ENCODE data around the gene AOAH.
A peak's percentile ranks its signal among the peaks of the same experiment; 100 is the strongest.
"Not testable (repeated sequence)": the region's sequence is repeated elsewhere in the genome, so short reads cannot be mapped to it uniquely, and the experiment has no call there.

Gene AOAH

GRCh38 chr7:36736090-36736898 lies 12.0 kb upstream of the AOAH start:
- DNase-seq = no peak

GRCh38 chr7:36735172-36735571 lies 10.9 kb upstream of the AOAH start:
- DNase-seq = no peak

- no peak for DNase-seq
Measured at GRCh38 chr7:36734731-36735130, 10.4 kb upstream of the AOAH start.

- no peak for DNase-seq
Measured at GRCh38 chr7:36733411-36733810, 9.1 kb upstream of the AOAH start.

GRCh38 chr7:36732806-36733205 lies 8.5 kb upstream of the AOAH start:
- no peak for DNase-seq

GRCh38 chr7:36730046-36730445 lies 5.8 kb upstream of the AOAH start:
- no peak for DNase-seq

- no peak for DNase-seq
Measured at GRCh38 chr7:36728143-36728542, 3.8 kb upstream of the AOAH start.

GRCh38 chr7:36726806-36727503 lies 2.7 kb upstream of the AOAH start:
- peak; percentile 50 for DNase-seq

GRCh38 chr7:36726311-36726710 lies 2.0 kb upstream of the AOAH start:
- no peak for DNase-seq

GRCh38 chr7:36724996-36725395 lies 702 bp upstream of the AOAH start:
- DNase-seq = no peak

GRCh38 chr7:36723291-36723690 lies 1.0 kb downstream of the AOAH start:
- no peak for DNase-seq

- DNase-seq = no peak
Measured at GRCh38 chr7:36719083-36719632, 5.1 kb downstream of the AOAH start.

GRCh38 chr7:36717586-36717985 lies 6.7 kb downstream of the AOAH start:
- no peak for DNase-seq

GRCh38 chr7:36716802-36717201 lies 7.5 kb downstream of the AOAH start:
- not testable (repeated sequence) for DNase-seq

GRCh38 chr7:36712015-36712414 lies 12.3 kb downstream of the AOAH start:
- DNase-seq = no peak

GRCh38 chr7:36711256-36711655 lies 13.0 kb downstream of the AOAH start:
- no peak for DNase-seq

GRCh38 chr7:36710186-36710791 lies 14.0 kb downstream of the AOAH start:
- DNase-seq = no peak

- no peak for DNase-seq
Measured at GRCh38 chr7:36708767-36709166, 15.5 kb downstream of the AOAH start.

GRCh38 chr7:36707898-36708297 lies 16.4 kb downstream of the AOAH start:
- DNase-seq = no peak

GRCh38 chr7:36707465-36707864 lies 16.8 kb downstream of the AOAH start:
- DNase-seq = no peak

GRCh38 chr7:36703860-36704259 lies 20.4 kb downstream of the AOAH start:
- not testable (repeated sequence) for DNase-seq

- no peak for DNase-seq
Measured at GRCh38 chr7:36692456-36692855, 31.8 kb downstream of the AOAH start.

GRCh38 chr7:36691983-36692382 lies 32.3 kb downstream of the AOAH start:
- DNase-seq = no peak

Data from GDM1 (cell line).